Daoy (cell line): ENCODE measurements around the gene DDX25. TPM values are rescaled to one million over a fixed set of nuclear protein-coding genes. Genes with fewer than 3 reads are reported as not detected.
"Not testable (repeated sequence)": the region's sequence is repeated elsewhere in the genome, so short reads cannot be mapped to it uniquely, and the experiment has no call there.

Experiments
- DNase-seq: peaks from one replicate; pipeline ENCODE4 v3.0.0-alpha.2; 2015; ENCODE audit warnings: low read depth
- total RNA-seq: library from RNA; depleted of rRNA; stranded (reverse); fragments of >200 nt; shearing (Covaris generic); gene quantifications from 2 replicates; pipeline ENCODE4 v1.2.3, GENCODE V29; 2014; rRNA removed

DDX25 gene
- total RNA-seq = 0.74 and 2.3 TPM in 2 replicates

DNA sequence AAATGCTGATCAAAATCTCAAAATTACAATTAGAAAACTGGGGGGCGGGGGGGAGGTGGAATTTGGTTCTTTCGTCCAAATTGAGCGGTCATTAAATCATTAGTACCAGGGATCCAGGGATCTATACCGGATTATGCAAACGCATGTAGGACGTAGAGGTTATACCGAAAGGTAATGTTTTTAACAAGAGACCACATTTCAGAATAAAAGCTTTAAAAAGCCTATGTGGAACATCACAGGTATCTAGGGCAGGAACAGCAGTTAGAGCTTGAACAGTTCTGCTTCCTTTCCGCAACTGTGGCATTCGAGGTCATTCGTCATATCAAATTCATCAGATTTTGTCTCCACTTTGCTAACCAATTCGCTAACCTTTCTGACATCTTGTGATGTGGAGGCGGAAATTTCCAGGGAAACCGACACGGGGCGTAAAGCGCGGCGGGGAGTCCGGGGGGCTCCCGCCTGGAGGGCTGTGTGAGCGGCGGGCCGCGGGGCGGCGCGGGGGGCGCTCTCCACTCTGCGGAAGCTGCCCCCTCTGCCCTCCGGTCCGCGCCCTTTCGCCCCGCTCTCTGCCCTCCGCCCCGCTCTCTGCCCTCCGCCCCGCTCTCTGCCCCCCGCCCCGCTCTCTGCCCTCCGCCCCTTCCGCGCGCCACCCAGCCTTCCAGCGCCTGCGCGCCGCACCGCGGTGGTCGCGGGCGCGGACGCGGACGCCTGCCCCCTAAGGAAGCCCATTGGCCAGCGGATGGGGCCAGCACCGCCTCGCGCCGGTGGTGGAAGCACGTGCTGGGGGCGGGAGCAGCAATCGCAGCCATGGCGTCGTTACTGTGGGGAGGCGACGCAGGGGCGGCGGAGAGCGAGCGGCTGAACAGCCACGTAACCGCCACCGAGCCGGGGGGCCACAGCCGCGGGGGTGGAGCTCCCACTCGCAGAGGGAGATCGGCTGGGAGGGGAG, at the start of gene DDX25:
Gene DDX25 (plus strand): TSS at position 798 of the 949 bp plus-strand sequence. CDS start 10 bp downstream, at position 808.
- DNase-seq = peak; percentile 49

DNA sequence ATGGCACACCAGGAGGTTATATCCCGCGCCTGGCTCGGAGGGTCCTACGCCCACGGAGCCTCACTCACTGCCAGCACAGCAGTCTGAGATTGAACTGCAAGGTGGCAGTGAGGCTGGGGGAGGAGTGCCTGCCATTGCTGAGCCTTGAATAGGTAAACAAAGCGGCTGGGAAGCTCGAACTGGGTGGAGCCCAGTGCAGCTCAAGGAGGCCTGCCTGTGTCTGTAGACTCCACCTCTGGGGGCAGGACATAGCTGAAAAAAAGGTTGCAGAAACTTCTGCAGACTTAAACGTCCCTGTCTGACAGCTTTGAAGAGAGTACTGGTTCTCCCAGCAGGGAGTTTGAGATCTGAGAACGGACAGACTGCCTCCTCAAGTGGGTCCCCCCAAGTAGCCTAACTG, 46.6 kb upstream of the DDX25 start:
- not testable (repeated sequence) for DNase-seq

DNA sequence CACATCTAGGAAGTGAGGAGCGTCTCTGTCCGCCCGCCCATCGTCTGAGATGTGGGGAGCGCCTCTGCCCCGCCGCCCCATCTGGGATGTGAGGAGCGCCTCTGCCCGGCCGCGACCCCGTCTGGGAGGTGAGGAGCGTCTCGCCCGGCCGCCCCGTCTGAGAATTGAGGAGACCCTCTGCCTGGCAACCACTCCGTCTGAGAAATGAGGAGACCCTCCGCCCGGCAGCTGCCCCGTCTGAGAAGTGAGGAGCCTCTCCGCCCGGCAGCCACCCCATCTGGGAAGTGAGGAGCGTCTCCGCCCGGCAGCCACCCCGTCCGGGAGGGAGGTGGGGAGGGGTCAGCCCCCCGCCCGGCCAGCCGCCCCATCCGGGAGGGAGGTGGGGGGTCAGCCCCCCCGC, 41.5 kb upstream of the DDX25 start:
- not testable (repeated sequence) for DNase-seq

DNA sequence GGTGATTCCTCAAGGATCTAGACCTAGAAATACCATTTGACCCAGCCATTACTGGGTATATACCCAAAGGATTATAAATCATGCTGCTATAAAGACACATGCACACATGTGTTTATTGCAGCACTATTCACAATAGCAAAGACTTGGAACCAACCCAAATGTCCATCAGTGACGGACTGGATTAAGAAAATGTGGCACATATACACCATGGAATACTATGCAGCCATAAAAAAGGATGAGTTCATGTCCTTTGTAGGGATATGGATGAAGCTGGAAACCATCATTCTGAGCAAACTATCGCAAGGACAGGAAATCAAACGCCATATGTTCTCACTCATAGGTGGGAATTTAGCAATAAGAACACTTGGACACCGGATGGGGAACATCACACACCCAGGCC, 39.0 kb upstream of the DDX25 start:
- not testable (repeated sequence) for DNase-seq

DNA sequence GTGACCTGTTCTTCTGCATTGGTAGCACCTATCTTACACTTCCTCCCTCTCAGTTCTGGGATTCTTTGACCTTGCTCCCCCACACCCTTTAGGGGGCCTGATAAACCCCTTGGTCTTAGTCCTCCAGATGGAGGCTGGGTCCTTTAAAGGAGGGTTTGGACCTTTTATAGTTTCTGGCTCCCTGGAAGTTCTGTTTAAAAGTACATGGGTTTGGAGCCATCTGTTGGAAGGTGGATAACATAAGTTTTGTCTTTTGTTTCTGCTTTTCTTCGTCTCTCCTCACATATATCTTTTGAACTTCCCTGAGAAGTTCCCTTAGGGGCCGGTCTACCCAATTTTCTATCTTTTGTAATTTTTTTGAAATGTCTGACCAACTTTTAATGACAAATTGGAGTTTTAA, 34.8 kb upstream of the DDX25 start:
- no peak for DNase-seq

DNA sequence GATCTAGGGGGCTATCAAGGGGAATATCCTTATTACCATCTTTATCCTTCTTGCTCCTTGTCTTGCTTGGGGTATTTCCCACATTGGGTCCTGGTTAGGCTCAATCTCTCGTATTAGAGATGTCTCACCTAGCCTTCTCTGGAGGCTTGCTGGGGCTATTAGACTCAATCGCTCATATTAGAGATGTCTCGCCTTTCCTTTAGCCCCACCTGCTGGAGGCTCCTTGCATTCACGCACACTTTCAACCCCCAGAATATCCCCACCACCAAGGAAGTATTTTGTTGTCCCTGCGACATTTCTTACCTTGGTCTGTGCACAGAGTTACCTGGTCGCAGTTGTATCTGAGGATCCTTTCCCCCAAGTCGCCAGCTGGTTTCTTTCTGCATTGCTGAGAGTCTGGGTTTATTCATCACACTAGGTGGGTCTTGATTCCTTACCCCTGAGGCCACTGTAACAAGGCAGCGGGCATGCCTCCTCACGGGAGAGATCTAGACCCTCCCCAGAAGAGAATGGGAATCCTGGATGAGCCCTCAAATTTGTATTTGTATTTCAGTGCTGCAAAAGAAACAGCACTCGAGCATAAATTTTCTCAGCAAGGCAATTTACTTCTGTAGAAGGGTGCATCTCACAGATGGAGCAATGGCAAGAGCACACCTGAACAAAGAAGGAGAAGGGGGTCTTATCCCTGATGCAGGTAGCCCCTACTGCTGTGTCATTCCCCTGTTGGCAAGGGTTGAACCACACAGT, 32.7 kb upstream of the DDX25 start:
- no peak for DNase-seq

DNA sequence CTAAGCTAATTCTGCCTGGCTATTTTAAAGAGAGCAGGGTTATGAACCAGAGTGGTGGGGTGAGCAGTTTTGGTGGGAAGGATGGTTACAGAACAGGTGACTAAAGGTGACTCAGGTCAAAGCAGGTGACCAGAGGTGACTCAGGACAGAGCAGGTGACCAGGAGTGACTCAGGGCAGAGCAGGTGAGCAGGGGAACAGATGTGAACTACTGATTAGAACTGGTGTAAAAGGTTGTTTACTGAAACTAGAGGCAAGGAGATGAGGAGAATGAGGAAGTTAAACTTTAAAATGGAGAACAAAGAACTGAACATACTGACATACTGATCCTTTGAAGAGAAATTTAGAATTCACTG, 32.2 kb upstream of the DDX25 start:
- DNase-seq = no peak

DNA sequence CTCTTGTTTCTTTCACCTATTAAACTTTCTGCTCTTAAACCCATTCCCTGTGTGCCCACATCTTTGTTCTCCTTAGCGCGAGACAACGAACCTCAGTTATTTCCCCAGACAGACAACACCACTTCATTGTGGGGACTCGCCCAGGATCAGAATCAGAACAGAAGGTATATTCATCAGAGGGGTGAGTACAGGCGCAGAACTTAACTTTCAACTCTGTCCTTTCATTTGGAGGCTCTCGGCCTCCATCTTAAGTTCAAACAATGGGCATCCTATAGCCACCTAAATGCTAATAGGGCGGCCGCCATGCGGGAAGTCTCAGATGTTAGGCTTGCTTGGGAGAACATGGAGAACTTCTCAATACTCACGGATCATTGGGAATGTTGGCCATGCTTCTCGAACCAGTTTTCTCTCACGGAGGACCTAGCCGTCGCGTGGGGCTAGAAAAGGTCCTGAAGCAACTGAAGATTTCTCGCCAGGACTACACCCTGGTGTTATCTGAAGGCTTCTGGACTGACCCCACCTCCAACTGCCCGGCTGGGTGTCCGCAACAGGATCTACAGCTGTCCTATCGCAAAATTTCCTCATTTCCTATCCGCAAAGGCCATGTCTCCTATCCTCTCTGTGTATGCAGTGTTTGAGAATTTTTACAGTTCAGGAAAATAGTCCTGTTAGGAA, 30.3 kb upstream of the DDX25 start:
- DNase-seq = peak; percentile 29

DNA sequence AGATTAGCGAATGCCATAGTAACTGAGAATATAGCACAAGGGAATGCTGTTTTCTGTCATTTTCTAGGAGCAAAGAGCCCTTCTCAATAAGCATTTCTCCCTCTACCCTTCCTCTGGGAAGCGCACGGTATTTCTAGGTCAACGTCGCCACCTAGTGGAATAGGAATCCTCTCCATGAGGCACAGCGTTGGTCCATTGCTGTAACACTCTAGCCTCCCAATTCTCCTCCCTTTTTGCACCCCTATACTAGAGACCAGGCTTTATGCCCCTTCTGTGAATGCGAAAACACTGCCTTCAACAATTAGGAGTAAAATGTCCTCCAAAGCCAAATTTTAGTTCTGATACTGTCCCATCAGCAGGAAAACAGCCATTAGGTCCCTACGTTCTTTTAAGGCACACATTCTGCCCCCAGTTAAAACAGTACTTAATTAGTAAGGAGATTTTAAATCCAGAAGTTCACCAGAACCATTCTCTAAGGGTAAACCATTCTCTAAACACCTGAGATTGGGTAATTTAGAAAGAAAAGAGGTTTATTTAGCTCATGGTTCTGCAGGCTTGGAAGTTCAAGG, 29.7 kb upstream of the DDX25 start:
- peak; percentile 77 for DNase-seq

DNA sequence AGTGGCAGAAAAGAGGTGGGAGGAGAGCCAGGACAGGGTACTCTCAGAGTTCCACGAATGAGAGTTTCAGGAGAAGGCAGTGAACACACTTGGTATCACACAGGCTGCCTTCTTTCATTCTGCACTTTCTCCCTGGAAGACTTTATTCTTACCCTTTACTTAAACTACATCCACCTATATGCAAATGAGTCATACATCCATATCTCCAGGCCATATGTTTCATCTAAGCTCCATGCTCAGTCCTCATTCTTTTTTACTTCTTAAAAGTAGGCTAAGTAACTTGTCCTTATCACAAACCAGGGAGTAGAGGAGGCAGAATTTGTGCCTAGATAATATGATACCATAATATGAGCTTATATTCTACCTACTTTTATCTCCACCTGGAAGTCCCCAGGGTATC, 23.0 kb upstream of the DDX25 start:
- DNase-seq = no peak

DNA sequence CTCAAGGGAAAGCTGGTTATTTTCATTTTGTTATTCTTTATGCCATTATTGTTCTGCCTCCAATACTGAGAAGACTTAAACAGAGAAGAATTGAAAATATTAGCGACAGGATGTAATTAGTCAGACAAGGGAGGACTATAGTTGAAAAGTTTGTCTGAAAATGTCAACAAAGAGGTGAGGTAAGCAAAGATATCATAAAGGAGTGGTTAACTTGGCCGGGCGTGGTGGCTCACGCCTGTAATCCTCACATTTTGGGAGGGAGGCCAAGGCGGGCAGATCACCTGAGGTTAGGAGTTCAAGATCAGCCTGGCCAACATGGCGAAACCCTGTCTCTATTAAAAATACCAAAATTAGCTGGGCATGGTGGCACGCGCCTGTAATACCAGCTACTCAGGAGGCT, 20.9 kb upstream of the DDX25 start:
- no peak for DNase-seq

DNA sequence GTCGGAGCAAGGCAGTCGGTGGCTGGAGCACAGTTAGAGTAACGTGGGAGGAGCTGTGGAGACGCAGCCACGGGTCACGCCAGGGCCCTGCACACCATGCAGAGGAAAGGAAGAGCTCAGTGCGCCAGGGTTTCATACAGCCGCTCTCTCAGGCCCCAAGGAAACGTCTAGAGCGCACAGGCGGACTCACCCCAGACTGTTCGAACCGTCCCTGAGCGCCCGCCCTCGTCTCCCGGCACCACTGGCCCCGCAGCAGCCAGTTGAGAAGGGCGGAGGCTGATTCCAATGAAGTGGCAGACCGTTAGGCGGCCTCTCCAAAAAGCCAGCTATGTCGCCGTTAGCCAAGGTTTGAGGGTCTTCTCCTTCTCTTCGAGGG, 17.3 kb upstream of the DDX25 start:
- no peak for DNase-seq

DNA sequence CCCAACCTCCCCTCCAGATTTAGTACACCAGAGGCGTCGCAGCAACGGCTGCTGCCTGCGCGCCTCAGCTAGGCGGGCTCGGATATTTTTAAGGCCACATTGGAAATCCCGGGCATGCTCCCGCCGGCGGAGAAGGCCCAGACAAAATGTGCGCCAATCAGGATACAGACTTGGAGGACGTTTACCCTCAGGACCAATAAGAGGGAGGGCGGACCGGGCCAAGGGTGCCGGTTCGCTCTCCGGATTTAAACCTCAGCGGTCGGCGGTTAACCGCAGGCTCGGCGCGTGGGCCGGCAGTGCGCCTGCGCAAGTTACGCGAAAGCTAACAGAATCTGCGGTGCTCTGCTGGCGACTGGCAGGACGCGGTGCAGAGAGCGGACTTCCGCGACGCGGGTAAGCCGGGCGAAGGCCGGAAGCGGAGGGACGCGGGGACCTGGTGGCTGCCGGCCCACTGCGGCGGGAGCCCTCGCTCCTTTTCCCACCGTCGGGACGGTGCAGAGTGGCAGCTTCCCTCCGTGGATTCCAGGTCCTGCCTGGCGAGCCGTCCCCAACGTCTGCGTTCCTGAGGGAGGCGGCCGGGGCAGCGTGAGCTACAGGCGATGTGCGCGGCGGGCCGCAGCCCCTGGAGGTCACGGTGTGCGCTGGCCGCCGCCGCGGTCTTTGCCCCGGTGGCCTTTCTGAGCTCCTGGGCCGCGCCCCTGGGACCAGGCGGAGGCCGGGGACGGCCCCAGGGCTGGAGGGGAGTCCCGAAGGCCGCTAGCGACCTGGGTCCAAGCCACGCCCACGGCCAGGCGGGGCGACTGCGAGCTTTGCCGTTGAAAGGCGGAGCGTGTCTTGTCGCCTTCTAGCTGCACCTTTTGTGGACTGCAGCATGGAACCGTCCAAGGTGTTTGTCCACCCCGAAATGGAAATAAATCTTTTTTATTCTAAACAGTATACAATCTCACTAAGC, 16.7 kb upstream of the DDX25 start, which contains the start of gene HYLS1:
Gene HYLS1 (plus strand): TSS at position 296 of the 952 bp plus-strand sequence. CDS start 11,701 bp downstream, outside the sequence.
- peak; percentile 90 for DNase-seq

DNA sequence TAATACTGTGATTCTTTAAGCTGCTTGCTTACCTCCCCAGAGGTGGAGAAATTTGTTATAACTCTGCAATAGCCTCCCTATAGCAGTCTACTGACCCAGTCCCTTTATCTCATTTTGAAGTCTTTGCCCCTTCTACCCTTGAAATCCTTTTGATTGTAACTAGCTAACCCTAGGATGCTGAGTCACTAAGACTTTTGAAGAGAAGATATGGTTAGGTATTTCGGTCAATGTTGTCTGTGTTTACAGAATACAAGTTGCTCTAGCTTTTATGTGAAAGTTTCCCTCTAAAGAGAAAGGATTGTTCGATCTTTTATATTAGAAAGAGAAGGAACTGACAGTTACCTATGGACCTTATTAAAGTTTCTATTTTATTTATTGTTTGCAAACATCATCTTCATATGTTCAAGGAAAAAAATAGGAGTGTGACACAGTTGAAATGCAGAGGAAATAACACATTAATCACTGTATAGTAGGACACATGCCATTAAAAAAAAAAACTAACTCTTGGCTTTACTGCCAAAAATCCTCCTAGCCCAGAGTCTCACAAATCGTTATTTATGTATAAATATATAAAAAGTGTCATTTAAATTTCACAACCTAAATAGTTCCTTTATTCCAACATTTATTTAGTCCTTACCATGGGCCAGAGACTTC, 13.7 kb upstream of the DDX25 start:
- no peak for DNase-seq

DNA sequence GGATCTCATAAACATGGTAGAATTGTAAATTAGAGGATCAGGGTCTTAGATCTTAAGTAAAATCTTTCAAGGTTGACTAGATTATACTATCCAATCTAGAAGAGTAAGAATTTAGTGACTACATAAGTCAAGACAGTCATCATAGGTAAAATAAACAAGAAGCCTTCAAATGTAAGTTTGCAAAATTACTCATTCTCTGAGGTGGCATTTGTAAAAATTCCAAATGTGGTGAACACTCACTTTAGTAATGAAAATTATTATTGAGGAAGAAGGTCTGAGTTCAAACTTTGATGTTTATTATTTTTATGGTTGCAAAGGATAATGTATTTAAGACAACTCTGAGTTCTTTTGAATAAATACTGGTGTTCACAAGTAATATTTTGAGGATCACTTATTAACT, 12.2 kb upstream of the DDX25 start:
- no peak for DNase-seq

DNA sequence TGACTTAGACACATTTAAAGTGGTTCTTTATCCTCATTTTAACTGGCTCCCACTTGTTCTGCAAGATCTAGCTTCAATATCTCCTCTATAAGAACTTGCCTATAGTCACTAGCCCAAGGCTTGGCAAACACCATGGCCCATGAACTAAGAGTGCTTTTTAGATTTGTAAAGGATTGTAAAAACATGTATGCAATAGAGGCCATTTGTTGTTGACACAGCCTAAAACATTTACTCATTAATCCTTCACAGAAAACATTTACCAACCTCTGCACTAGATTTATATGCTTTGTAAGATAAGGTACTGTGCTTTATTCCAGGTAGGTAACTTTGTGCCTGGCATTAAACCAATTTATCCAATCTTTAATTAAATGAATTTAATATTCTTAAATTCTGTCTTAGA, 11.3 kb upstream of the DDX25 start:
- no peak for DNase-seq

DNA sequence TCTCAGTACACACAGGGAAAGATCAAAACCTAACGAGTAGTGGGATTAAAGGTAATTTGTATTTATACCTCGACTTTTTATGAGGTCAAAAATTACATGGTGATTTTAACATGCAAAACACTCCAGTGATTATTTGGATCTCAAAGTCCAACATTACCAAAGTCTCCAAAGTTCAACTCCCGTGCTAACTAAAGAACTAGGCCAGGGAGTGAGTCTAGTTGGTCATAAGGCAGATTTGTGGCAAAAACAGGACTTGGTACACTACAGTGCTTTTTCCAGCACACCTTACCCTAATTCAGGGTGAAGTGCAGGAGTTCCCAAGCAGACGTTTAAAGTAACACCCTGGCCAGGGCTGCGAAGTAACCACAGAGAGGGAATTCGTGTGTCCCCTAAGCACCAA, 2.4 kb upstream of the DDX25 start:
- DNase-seq = no peak

DNA sequence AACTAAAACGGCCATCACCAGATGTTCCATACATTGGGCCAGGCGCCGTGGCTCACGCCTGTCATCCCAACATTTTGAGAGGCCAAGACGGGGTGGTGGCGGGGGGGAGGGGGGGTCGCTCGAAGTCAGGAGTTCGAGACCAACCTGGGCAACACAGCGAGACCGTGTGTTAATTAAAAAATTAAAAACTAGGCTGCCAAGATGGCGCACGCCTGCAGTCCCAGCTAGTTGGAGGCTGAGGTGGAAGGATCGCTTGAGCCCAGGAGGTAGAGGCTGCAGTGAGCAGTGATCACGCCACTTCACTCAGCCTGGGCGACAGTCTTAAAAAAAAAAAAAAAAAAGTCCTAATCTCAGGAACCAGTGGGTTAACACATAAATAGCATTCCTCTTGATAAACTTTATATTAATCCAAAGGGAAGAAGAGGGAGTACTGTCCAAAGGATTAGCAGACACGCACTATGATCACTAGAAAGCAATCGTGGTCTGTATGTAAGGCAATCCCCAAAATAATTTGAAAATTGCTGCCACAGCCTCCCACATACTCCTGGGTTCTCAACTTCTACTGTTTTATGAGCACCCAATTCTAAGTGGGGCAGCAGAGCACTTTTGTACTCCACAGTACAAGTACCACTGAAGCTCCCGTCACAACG, 1.9 kb upstream of the DDX25 start:
- no peak for DNase-seq

DNA sequence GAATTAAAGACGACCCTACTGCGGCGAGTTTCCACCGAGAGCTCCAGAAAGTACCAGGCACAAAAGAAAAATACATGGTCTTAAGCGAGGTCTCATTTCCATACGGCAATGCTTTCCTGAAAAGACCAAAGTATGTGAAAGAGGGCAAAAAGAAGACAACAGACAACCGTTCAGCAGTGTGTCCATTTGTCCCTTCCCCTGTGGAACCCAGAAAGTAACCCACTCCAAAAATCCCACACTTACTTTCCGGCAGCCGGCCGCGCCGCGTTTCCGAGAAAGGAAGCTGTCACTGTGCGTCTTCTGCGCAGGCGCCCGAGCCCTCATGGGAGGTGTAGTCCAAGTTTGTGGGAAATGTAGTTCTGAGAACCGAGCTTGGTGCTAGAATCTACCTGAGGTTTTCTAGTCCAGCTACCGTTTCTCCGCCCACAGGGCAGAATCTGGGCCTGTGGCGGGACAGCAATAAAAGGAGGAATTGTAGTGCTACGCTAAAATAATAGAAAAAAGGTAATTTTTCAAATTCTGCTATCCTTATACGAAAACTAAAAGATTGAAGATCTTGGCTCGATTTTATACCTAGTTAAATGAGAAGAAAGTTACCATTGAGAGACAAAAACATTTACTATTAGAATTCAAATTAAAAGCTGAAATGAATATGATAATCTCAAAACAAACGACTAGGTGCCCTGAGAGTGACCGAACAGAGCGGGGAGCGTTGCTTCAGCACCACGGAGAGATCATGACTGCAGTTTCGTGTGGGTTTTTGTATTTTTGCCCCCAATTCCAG, 1.2 kb upstream of the DDX25 start, which contains the start of gene PUS3:
Gene PUS3 (minus strand): TSS at position 280 of the 784 bp plus-strand sequence. CDS start 6,922 bp downstream, outside the sequence.
- DNase-seq = peak; percentile 89
